ENCODE measurements around the gene AFTPH.
A peak's percentile ranks its signal among the peaks of the same experiment; 100 is the strongest.
"Not testable (repeated sequence)": the region's sequence is repeated elsewhere in the genome, so short reads cannot be mapped to it uniquely, and the experiment has no call there.

AFTPH gene

GRCh38 chr2:64500549-64500948 is 23.6 kb upstream of the AFTPH start:
- no peak for DNase-seq (ENCODE audit: low spot score)

- DNase-seq (ENCODE audit: low spot score) = no peak
These were observed 22.2 kb upstream of the AFTPH start for GRCh38 chr2:64501946-64502345.

- DNase-seq (ENCODE audit: low spot score) = no peak
These were observed 21.3 kb upstream of the AFTPH start for GRCh38 chr2:64502860-64503259.

GRCh38 chr2:64504774-64505720 is 19.1 kb upstream of the AFTPH start:
- no peak for DNase-seq (ENCODE audit: low spot score)

- no peak for DNase-seq (ENCODE audit: low spot score)
These were observed 17.4 kb upstream of the AFTPH start for GRCh38 chr2:64506686-64507085.

- DNase-seq (ENCODE audit: low spot score) = no peak
These were observed 10.1 kb upstream of the AFTPH start for GRCh38 chr2:64514008-64514407.

- no peak for DNase-seq (ENCODE audit: low spot score)
These were observed 9.0 kb upstream of the AFTPH start for GRCh38 chr2:64515086-64515485.

GRCh38 chr2:64516651-64517510 is 7.2 kb upstream of the AFTPH start:
- DNase-seq (ENCODE audit: low spot score) = no peak

GRCh38 chr2:64517511-64517884 is 6.6 kb upstream of the AFTPH start:
- DNase-seq (ENCODE audit: low spot score) = no peak

GRCh38 chr2:64522843-64523428 is 1.2 kb upstream of the AFTPH start:
- DNase-seq (ENCODE audit: low spot score) = peak; percentile 57

DNA sequence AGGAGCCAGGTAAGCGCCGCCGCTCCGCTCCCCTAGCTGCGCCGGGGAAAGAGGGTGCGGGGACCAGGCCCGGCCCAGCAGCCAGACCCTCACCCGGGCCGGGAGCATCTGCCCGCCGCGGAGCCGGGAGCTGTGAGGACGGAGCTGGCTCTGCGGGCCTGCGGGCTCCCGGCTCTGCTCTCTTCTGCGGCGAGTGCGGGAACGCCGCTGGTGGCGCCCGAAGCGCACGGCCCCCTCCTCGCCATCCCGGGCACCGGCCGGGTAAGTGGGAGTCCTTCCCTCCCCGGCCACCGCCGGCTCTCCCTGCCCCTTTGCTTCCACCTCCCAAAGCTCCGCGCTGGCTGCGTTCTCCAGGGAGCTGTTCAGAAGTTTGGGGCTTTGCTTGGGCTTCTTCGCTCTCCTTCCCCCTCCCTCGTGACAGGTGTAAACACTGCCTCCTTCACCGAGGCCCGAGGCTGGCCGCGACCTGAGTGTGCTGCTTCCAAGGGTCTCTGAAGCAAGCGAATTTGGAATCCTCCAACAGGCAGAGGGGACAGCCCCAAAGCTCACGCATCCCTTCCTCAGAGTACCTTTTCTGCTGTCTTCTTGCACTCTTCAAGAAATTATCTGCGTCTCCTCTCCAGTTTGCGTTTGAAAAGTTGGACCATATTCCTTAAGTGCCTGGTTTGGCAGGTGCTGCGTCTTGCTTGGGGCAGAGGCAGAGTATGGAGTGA is 632 bp downstream of the AFTPH start:
- no peak for DNase-seq (ENCODE audit: low spot score)

GRCh38 chr2:64525317-64525613 is 1.1 kb downstream of the AFTPH start:
- DNase-seq (ENCODE audit: low spot score) = no peak

- DNase-seq (ENCODE audit: low spot score) = no peak
These were observed 1.9 kb downstream of the AFTPH start for GRCh38 chr2:64526034-64526433.

GRCh38 chr2:64530946-64531345 is 6.8 kb downstream of the AFTPH start:
- not testable (repeated sequence) for DNase-seq (ENCODE audit: low spot score)

- DNase-seq (ENCODE audit: low spot score) = no peak
These were observed 7.9 kb downstream of the AFTPH start for GRCh38 chr2:64532030-64532429.

DNA sequence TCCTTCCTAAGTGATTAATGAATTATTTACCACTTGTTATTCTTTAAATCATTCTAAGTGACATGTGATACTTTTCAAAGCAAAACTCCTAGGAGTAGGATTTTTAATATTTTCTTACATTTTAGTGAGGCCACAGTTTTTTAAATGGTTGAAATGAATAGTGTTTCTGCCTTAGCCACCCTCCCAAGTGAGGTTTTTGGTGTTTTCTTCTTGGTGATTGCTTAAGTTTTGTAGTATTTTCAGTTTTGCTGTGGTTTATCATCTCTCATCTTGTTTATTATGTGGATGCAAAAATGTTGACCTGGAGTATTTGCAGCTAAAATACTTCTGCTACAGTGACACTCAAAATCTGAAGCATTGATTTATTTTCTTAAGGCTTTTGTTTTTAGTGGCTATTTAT is 9.8 kb downstream of the AFTPH start:
- no peak for DNase-seq (ENCODE audit: low spot score)

DNA sequence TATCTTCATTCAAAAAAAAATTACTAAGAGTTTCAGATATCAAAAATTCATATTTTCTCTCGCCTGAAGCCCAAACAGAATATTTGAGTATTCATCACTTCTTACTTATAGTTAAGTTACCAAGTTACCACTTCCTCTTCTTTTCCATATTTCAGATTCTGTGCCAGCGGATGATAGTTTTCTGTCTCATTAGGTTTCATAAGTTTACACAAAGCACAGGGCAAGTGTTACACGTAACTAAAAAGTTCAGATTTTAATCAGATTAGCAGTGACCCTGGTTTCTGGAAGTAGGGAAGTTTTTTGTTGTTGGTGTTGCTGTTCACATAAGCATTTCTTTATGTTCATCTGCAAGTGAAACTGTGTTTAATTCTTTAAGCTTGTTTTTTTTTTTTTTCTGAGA is 10.2 kb downstream of the AFTPH start:
- no peak for DNase-seq (ENCODE audit: low spot score)

- no peak for DNase-seq (ENCODE audit: low spot score)
These were observed 10.9 kb downstream of the AFTPH start for GRCh38 chr2:64535024-64535423.

DNA sequence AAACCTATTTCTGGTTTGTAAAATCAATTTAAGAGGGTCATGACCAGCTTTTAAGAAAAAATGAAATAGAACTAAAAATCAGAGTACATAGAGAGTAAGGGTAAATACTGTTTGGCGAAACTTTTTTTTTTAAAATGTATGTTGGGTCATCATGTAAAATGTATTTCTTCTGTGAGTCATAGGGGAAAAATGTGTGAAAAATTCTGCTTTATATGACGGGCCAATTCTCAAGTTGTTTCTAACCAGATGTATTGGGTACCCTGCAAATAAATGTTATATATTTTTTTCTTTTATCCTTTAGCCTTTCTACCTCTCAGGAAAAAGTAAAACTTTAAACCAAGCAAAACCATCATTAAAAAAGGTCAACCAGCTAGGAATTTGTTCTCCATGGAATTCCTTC is 13.9 kb downstream of the AFTPH start:
- no peak for DNase-seq (ENCODE audit: low spot score)

- DNase-seq (ENCODE audit: low spot score) = no peak
These were observed 14.8 kb downstream of the AFTPH start for GRCh38 chr2:64538764-64539433.

DNA sequence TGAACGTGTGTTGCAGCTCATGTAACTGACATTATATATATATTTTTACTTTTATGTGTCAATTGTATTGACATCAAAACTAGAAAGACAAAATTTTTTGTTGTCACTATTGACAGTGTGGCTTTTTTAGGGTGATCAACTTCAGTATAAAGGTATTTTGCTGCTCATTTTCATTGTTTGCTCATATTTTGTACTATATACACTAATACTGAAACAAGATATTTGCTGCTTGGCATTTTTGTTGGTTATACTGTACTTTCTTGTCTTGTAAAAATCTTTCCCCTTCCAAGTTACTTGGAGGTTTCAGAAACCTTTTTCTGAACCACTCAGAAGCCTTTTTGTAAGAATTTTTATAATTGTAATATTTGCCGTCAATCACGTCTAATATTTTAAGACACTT is 16.5 kb downstream of the AFTPH start:
- DNase-seq (ENCODE audit: low spot score) = no peak

- DNase-seq (ENCODE audit: low spot score) = no peak
These were observed 17.4 kb downstream of the AFTPH start for GRCh38 chr2:64541547-64541946.

Measured in COLO829 (cell line).